H1 (cell line): ENCODE results near the gene PTBP3. TPM values are rescaled to one million over a fixed set of nuclear protein-coding genes. Genes with fewer than 3 reads are reported as not detected.

Source experiments
- POU5F1 ChIP-seq: IDR thresholded peaks from 2 replicates; pipeline ENCODE4 v1.6.1; 2011; ENCODE audit warnings: low read depth, mild to moderate bottlenecking, low read length, moderate library complexity
- TAF7 ChIP-seq: optimal IDR thresholded peaks from 2 replicates; pipeline ENCODE3; 2011; ENCODE audit warnings: low read depth, mild to moderate bottlenecking, inconsistent platforms, low read length, moderate library complexity, borderline replicate concordance
- polyA plus RNA-seq, 7 experiments: library from polyadenylated mRNA; depleted of rRNA in 3 of 7; stranded (reverse) in 5 of 7; unstranded in 2 of 7; fragments of >200 nt in 5 of 7; fragments of 200-250 nt in 2 of 7; gene quantifications; 1 replicate in 5 of 7; 2 replicates in 1 of 7; 4 replicates in 1 of 7; pipeline versions ENCODE4 v1.2.1 to v1.2.3, GENCODE V29; 2011 to 2013; ENCODE audit warnings: missing spikeins in 2 of 7, mixed read lengths in 2 of 7
- total RNA-seq: library from RNA; stranded (reverse); fragmentation: NEBNext Ultra II Directional; extraction: Animal tissue kit (Norgen Biotek cat#: 25700); gene quantifications from 2 replicates; pipeline ENCODE4 v1.2.1, GENCODE V29; 2021

Gene PTBP3
- total and polyA plus RNA-seq, 2 of the 8 experiments (the other 6 are each of a cell fraction or from before 2014, with no cell fraction given), result 51.0 to 124 TPM

GRCh38 chr9:112337547-112337946 is 4.1 kb upstream of the PTBP3 start (continued):
- no peak for TF ChIP-seq POU5F1
- no peak for TF ChIP-seq TAF7
- TF ChIP-seq, all 59 proteins: peak for 0
